Astrocyte (in vitro differentiated cells and primary cell): Measurements from ENCODE around the gene MUS81. TPM values are rescaled to one million over a fixed set of nuclear protein-coding genes. Genes with fewer than 3 reads are reported as not detected.

Experiments used
- DNase-seq: peaks from one replicate; pipeline ENCODE4 v3.0.0-alpha.2; 2010; ENCODE audit warnings: low read depth
- FAIRE-seq: peaks from 2 replicates; lab custom pipeline; 2011; peaks lifted over from hg19 to GRCh38; lab: Jason Lieb, UNC
- H2AFZ ChIP-seq: 2 replicates; pipeline ENCODE4 v1.6.0; 2012; ENCODE audit warnings: low read depth, low read length, inconsistent platforms
- H3K27ac ChIP-seq: 2 replicates; pipeline ENCODE4 v1.5.1; 2011; ENCODE audit warnings: low read depth, low read length, inconsistent platforms
- H3K27me3 ChIP-seq: 2 replicates; pipeline ENCODE4 v1.6.0; 2011; ENCODE audit warnings: low read length, inconsistent platforms; ENCODE audit not compliant: insufficient read depth
- H3K36me3 ChIP-seq: 2 replicates; pipeline ENCODE4 v1.5.1; 2011; ENCODE audit warnings: low read length, inconsistent platforms; ENCODE audit not compliant: insufficient read depth
- H3K4me1 ChIP-seq: 2 replicates; pipeline ENCODE4 v1.5.1; 2011; ENCODE audit warnings: low read length, inconsistent platforms; ENCODE audit not compliant: insufficient read depth
- H3K4me2 ChIP-seq: 2 replicates; pipeline ENCODE4 v1.6.0; 2012; ENCODE audit warnings: low read length, inconsistent platforms
- H3K4me3 ChIP-seq: 2 replicates; pipeline ENCODE4 v1.5.1; 2011; ENCODE audit warnings: low read depth, mild to moderate bottlenecking, low read length, inconsistent platforms; ENCODE audit not compliant: insufficient read depth
- H3K79me2 ChIP-seq: 2 replicates; pipeline ENCODE4 v1.6.0; 2012; ENCODE audit warnings: mild to moderate bottlenecking, low read length, inconsistent platforms; ENCODE audit not compliant: insufficient read depth
- H3K9ac ChIP-seq: 2 replicates; pipeline ENCODE4 v1.6.0; 2012; ENCODE audit warnings: mild to moderate bottlenecking, low read length, inconsistent platforms
- H3K9me3 ChIP-seq: 2 replicates; pipeline ENCODE4 v1.5.1; 2012; ENCODE audit warnings: low read depth, mild to moderate bottlenecking, low read length, inconsistent platforms; ENCODE audit not compliant: insufficient read depth
- H4K20me1 ChIP-seq: 2 replicates; pipeline ENCODE4 v1.6.0; 2012; ENCODE audit warnings: low read length, inconsistent platforms; ENCODE audit not compliant: insufficient read depth
- H3K27ac Mint-ChIP-seq: one replicate; pipeline ENCODE4 v1.8.0; 2021; ENCODE audit warnings: mild to moderate bottlenecking, mixed read lengths; ENCODE audit not compliant: unreplicated experiment
- H3K27me3 Mint-ChIP-seq: one replicate; pipeline ENCODE4 v1.8.0; 2021; ENCODE audit warnings: low read depth, mixed read lengths; ENCODE audit not compliant: unreplicated experiment
- H3K36me3 Mint-ChIP-seq: one replicate; pipeline ENCODE4 v1.8.0; 2021; ENCODE audit warnings: low read depth, mixed read lengths; ENCODE audit not compliant: unreplicated experiment
- H3K4me1 Mint-ChIP-seq: one replicate; pipeline ENCODE4 v1.8.0; 2021; ENCODE audit warnings: low read depth, mixed read lengths; ENCODE audit not compliant: unreplicated experiment
- H3K4me3 Mint-ChIP-seq: one replicate; pipeline ENCODE4 v1.8.0; 2021; ENCODE audit warnings: mild to moderate bottlenecking, moderate library complexity, mixed read lengths; ENCODE audit not compliant: unreplicated experiment
- H3K9me3 Mint-ChIP-seq: one replicate; pipeline ENCODE4 v1.8.0; 2021; ENCODE audit warnings: mild to moderate bottlenecking, mixed read lengths; ENCODE audit not compliant: unreplicated experiment
- EZH2 ChIP-seq: IDR thresholded peaks from 2 replicates; pipeline ENCODE4 v1.6.1; 2012; ENCODE audit warnings: mild to moderate bottlenecking, low read length, inconsistent platforms; ENCODE audit not compliant: insufficient read depth
- total RNA-seq: library from RNA; stranded (reverse); gene quantifications from 2 replicates; pipeline ENCODE4 v1.2.1, GENCODE V29; 2021
- TF ChIP-seq, protein P1 (sequence below): IDR thresholded peaks from 2 replicates; pipeline ENCODE4 v1.5.1; 2011; ENCODE audit warnings: low read depth, mild to moderate bottlenecking, inconsistent platforms, low read length, moderate library complexity; ENCODE audit not compliant: insufficient read depth

MUS81 gene
- total RNA-seq, 1 donor from 2014 or later: 59.9 TPM

DNA sequence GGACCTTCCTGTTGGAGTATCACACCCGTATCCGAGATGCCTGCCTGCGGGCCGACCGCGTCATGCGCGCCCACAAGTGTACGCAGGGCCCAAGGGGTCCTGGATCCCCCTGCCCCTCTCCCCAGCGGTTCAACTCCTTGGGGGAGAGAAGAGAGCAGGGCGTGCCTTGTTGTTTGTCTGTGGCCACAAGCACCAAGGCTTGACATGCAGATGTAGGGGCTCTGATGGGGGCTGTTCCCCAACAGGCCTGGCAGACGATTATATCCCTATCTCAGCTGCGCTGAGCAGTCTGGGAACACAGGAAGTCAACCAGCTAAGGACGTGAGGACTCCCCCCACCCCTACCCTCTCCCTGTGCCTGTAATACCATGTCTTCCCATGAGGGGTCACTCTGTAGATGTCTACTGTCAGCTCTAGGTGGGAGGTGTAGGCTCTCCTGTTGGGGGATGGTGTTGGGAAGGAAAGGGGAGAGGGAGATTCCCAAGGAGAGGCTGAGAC is 9.1 kb upstream of the MUS81 start:
- Histone ChIP-seq H2AFZ (no peak overlapping the region), H3K79me2 (peaks cover 32% of the 10 kb centered on the region), H3K4me2 (no peak overlapping the region), H3K4me3 (no peak overlapping the region), H4K20me1 (peaks cover 57% of the 10 kb centered on the region), H3K4me1 (peaks cover 9% of the 10 kb centered on the region), H3K9ac (no peak overlapping the region), H3K9me3 (no peaks in the 10 kb centered on the region), H3K27me3 (no peaks in the 10 kb centered on the region), H3K36me3 (peaks cover 31% of the 10 kb centered on the region), H3K27ac (no peak overlapping the region)
- Mint-ChIP-seq H3K36me3 (peaks cover 37% of the 10 kb centered on the region), H3K4me1 (peaks cover 40% of the 10 kb centered on the region), H3K27ac (peak overlapping the region; percentile 88), H3K4me3 (no peak overlapping the region), H3K9me3 (no peaks in the 10 kb centered on the region), H3K27me3 (peaks cover 4% of the 10 kb centered on the region)
- TF ChIP-seq, protein P1, sequence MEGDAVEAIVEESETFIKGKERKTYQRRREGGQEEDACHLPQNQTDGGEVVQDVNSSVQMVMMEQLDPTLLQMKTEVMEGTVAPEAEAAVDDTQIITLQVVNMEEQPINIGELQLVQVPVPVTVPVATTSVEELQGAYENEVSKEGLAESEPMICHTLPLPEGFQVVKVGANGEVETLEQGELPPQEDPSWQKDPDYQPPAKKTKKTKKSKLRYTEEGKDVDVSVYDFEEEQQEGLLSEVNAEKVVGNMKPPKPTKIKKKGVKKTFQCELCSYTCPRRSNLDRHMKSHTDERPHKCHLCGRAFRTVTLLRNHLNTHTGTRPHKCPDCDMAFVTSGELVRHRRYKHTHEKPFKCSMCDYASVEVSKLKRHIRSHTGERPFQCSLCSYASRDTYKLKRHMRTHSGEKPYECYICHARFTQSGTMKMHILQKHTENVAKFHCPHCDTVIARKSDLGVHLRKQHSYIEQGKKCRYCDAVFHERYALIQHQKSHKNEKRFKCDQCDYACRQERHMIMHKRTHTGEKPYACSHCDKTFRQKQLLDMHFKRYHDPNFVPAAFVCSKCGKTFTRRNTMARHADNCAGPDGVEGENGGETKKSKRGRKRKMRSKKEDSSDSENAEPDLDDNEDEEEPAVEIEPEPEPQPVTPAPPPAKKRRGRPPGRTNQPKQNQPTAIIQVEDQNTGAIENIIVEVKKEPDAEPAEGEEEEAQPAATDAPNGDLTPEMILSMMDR: peak; percentile 52
- no peak for TF ChIP-seq EZH2
- FAIRE-seq: no peak
- DNase-seq: no peak

DNA sequence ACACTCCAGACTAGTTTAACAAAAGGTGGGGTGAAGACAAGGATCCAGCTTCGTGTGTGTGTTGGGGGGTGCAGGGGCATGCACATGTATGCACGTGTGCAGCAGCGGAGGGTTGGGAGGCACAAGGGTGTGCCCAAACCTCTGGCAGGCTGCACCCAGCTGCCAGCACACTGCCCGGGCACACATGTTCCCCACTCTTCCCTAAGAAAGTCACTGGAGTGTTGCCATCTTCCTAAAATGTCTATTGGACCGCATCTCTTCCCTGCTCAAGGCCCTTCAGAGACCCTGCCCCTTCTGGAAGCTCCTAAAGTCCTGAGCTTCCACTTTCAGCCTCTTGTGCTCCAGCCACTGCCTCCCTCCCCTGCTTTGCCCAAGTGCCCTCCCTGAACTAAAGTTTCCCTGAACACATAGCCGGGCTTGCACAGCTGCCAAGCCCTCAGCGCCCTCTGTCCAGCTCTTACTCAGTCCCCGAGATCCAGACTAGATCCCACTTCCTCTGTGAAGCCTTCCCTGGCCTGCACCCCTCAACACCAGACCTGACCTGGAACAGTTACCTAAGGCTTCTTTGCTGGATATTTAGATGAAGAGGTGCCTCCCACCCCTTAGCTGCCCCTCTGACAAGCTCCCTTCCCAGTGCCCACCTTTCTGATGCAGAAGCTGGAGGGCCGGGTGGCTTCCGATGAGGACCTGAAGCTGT is 8.3 kb upstream of the MUS81 start:
- H3K27ac Mint-ChIP-seq: peak overlapping the region; percentile 88

More for the DNA sequence above, 8.3 kb upstream of the MUS81 start:
- no peak for FAIRE-seq
- Mint-ChIP-seq H3K4me3 (peak overlapping the region; percentile 57), H3K9me3 (no peaks in the 10 kb centered on the region), H3K27me3 (peaks cover 4% of the 10 kb centered on the region), H3K36me3 (peaks cover 43% of the 10 kb centered on the region), H3K4me1 (peaks cover 44% of the 10 kb centered on the region)
- no peak for DNase-seq
- Histone ChIP-seq H3K9me3 (no peaks in the 10 kb centered on the region), H3K4me3 (no peak overlapping the region), H3K4me2 (no peak overlapping the region), H3K4me1 (peaks cover 13% of the 10 kb centered on the region), H3K79me2 (peaks cover 40% of the 10 kb centered on the region), H3K27me3 (no peaks in the 10 kb centered on the region), H3K9ac (no peak overlapping the region), H3K27ac (no peak overlapping the region), H4K20me1 (peaks cover 65% of the 10 kb centered on the region), H2AFZ (no peak overlapping the region), H3K36me3 (peaks cover 37% of the 10 kb centered on the region)
- TF ChIP-seq, protein P1: no peak
- TF ChIP-seq EZH2: no peak
